ENCODE results near the gene TYK2.
"Not testable (repeated sequence)": the region's sequence is repeated elsewhere in the genome, so short reads cannot be mapped to it uniquely, and the experiment has no call there.

Gene TYK2

GRCh38 chr19:10368101-10368803 lies 12.1 kb downstream of the TYK2 start:
- DNase-seq: no peak

- not testable (repeated sequence) for DNase-seq
Observed at GRCh38 chr19:10366950-10367512, 13.3 kb downstream of the TYK2 start.

GRCh38 chr19:10365518-10365917 lies 14.9 kb downstream of the TYK2 start:
- DNase-seq: no peak

- no peak for DNase-seq
Observed at GRCh38 chr19:10364644-10365043, 15.7 kb downstream of the TYK2 start.

- no peak for DNase-seq
Observed at GRCh38 chr19:10363789-10364281, 16.5 kb downstream of the TYK2 start.

- no peak for DNase-seq
Observed at GRCh38 chr19:10362259-10362658, 18.1 kb downstream of the TYK2 start.

GRCh38 chr19:10361569-10362011 lies 18.8 kb downstream of the TYK2 start:
- no peak for DNase-seq

- DNase-seq: no peak
Observed at GRCh38 chr19:10356431-10356830, 23.9 kb downstream of the TYK2 start.

- DNase-seq: peak in 1 of 2 experiments; percentile 15
Observed at GRCh38 chr19:10353793-10354391, 26.5 kb downstream of the TYK2 start.

- DNase-seq: no peak
Observed at GRCh38 chr19:10352764-10353671, 27.4 kb downstream of the TYK2 start.

- DNase-seq: no peak
Observed at GRCh38 chr19:10346509-10346908, 33.9 kb downstream of the TYK2 start.

GRCh38 chr19:10344780-10345179 lies 35.6 kb downstream of the TYK2 start:
- no peak for DNase-seq

GRCh38 chr19:10343495-10343894 lies 36.9 kb downstream of the TYK2 start:
- no peak for DNase-seq

GRCh38 chr19:10339977-10340376 lies 40.4 kb downstream of the TYK2 start:
- no peak for DNase-seq

GRCh38 chr19:10339380-10339960 lies 40.9 kb downstream of the TYK2 start, which contains the start of gene ICAM3:
TSS of gene ICAM3 (minus strand) at chr19:10339624. CDS start at chr19:10339614, 10 bp downstream.
- DNase-seq: peak; percentile 44 to 68

- DNase-seq: no peak
Observed at GRCh38 chr19:10338940-10339339, 41.4 kb downstream of the TYK2 start.

GRCh38 chr19:10336725-10337124 lies 43.6 kb downstream of the TYK2 start:
- not testable (repeated sequence) for DNase-seq

- DNase-seq: no peak
Observed at GRCh38 chr19:10335352-10335985, 44.9 kb downstream of the TYK2 start.

- peak in 1 of 2 experiments; percentile 11 for DNase-seq
Observed at GRCh38 chr19:10334588-10335351, 45.6 kb downstream of the TYK2 start.

- DNase-seq: no peak
Observed at GRCh38 chr19:10333758-10334587, 46.4 kb downstream of the TYK2 start.
